GM19043 (cell line): Measurements from ENCODE around the gene AP4B1.

Source experiments
- ATAC-seq: cut with Tn5 transposase; IDR thresholded peaks from one replicate; pipeline ENCODE4 v1.9.1; 2021; ENCODE audit warnings: low read depth; ENCODE audit not compliant: unreplicated experiment

AP4B1 gene

GRCh38 chr1:113930499-113931161 is 26.0 kb upstream of the AP4B1 start:
- peak; percentile 35 for ATAC-seq

GRCh38 chr1:113929750-113930498 is 25.3 kb upstream of the AP4B1 start:
- peak; percentile 22 for ATAC-seq

- peak; percentile 52 for ATAC-seq
Observed at GRCh38 chr1:113928941-113929749, 24.5 kb upstream of the AP4B1 start, which contains the start of gene HIPK1. TSS of gene HIPK1 (plus strand) at chr1:113929324.

GRCh38 chr1:113928187-113928930 is 23.8 kb upstream of the AP4B1 start:
- peak; percentile 33 for ATAC-seq

- ATAC-seq: no peak
Observed at GRCh38 chr1:113924473-113924872, 19.9 kb upstream of the AP4B1 start.

GRCh38 chr1:113922957-113923356 is 18.4 kb upstream of the AP4B1 start:
- ATAC-seq: no peak

- no peak for ATAC-seq
Observed at GRCh38 chr1:113918243-113918642, 13.6 kb upstream of the AP4B1 start.

GRCh38 chr1:113917400-113918082 is 12.9 kb upstream of the AP4B1 start:
- no peak for ATAC-seq

- no peak for ATAC-seq
Observed at GRCh38 chr1:113916974-113917373, 12.4 kb upstream of the AP4B1 start.

GRCh38 chr1:113913887-113914664 is 9.5 kb upstream of the AP4B1 start:
- no peak for ATAC-seq

- no peak for ATAC-seq
Observed at GRCh38 chr1:113913312-113913668, 8.7 kb upstream of the AP4B1 start.

GRCh38 chr1:113912594-113913311 is 8.2 kb upstream of the AP4B1 start:
- ATAC-seq: no peak

GRCh38 chr1:113905435-113905861 is 849 bp upstream of the AP4B1 start:
- no peak for ATAC-seq

GRCh38 chr1:113904293-113904673 is 316 bp downstream of the AP4B1 start:
- ATAC-seq: peak; percentile 20

- ATAC-seq: no peak
Observed at GRCh38 chr1:113903501-113904292, 902 bp downstream of the AP4B1 start.

GRCh38 chr1:113901191-113901590 is 3.4 kb downstream of the AP4B1 start:
- ATAC-seq: no peak

GRCh38 chr1:113899111-113899510 is 5.5 kb downstream of the AP4B1 start:
- no peak for ATAC-seq

GRCh38 chr1:113898241-113898814 is 6.3 kb downstream of the AP4B1 start:
- ATAC-seq: no peak
